ENCODE results near the gene PLK5. TPM values are rescaled to one million over a fixed set of nuclear protein-coding genes. Genes with fewer than 3 reads are reported as not detected.

PLK5 gene
- total RNA-seq, 2 experiments from 2014 or later = not detected

DNA sequence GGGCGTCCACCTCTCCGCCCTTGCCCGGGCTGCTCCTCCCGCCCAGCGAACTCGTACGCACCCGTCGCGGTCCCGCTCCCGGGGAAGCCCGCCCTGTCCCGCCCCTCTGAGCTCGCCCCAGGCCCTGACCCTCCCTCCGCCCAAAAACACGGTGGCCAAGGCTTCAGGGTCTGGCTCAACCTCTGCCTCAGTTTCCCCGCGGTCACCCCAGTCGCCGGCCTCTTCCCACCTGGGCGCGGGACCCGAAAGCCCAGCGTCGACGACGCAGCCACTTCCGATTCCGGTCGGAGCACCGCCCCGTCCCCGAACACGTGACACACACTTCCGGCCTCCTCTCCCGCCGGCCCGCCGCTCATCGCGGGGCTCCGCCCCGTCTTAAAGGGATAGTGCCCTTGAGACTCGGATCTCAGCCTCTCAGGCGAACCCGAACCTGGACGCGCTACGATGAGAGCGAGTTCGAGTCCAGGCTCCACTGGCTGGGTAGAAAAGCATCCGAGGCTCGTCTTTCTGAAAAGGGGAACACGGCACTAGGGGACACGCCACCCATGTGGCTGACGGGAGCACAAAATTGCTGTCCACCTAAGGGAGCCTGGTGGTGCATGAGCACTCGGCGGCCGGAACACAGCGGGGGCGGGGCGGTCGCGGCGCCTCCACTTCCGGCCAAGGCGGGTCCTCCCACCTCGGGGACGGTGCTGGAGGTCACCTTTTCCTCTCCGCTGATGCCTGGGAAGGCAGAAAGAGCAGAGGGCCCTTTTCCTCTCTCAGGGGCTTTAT lies 44.8 kb upstream of the PLK5 start, which contains the start of gene C19orf25:
Gene C19orf25 (minus strand): TSS at position 282 of the 774 bp plus-strand sequence. CDS start 312 bp downstream, outside the sequence.
- POLR2A ChIA-PET = no interaction called here
- Mint-ChIP-seq H3K9me3 (no peaks in the 10 kb centered on the region), H3K36me3 (ENCODE audit: low read depth) (peaks cover 8% of the 10 kb centered on the region), H3K27ac (peak within 1 kb of the TSS; percentile 96), H3K4me3 (peak within 1 kb of the TSS; percentile 81), H3K27me3 (no peaks in the 10 kb centered on the region), H3K4me1 (ENCODE audit: low read depth) (peaks cover 18% of the 10 kb centered on the region)
- intact Hi-C loops (cut with micrococcal nuclease) = no loop called here
- ATAC-seq (peak; percentile 98), DNase-seq (peak; percentile 96)
- CTCF ChIA-PET = no interaction called here
- TF ChIP-seq CTCF (IDR thresholded peaks at IDR 0.05) = no peak

- Mint-ChIP-seq H3K9me3 (no peaks in the 10 kb centered on the region), H3K27me3 (no peaks in the 10 kb centered on the region), H3K36me3 (ENCODE audit: low read depth) (peaks cover 8% of the 10 kb centered on the region), H3K27ac (no peak overlapping the region), H3K4me1 (ENCODE audit: low read depth) (peaks cover 16% of the 10 kb centered on the region), H3K4me3 (no peak overlapping the region)
- no peak for ATAC-seq
- ChIA-PET CTCF (no interaction called here), POLR2A (interaction anchor here (0.9 to 1.5 kb wide), 2 partner anchors 9 to 22 kb away, joined by 3 read pairs; partner anchors contain the start of gene PCSK4)
- DNase-seq = no peak
- intact Hi-C loops (cut with micrococcal nuclease) = no loop called here
- TF ChIP-seq CTCF (IDR thresholded peaks at IDR 0.05) = no peak
Observed at GRCh38 chr19:1481224-1481892, 42.5 kb upstream of the PLK5 start.

DNA sequence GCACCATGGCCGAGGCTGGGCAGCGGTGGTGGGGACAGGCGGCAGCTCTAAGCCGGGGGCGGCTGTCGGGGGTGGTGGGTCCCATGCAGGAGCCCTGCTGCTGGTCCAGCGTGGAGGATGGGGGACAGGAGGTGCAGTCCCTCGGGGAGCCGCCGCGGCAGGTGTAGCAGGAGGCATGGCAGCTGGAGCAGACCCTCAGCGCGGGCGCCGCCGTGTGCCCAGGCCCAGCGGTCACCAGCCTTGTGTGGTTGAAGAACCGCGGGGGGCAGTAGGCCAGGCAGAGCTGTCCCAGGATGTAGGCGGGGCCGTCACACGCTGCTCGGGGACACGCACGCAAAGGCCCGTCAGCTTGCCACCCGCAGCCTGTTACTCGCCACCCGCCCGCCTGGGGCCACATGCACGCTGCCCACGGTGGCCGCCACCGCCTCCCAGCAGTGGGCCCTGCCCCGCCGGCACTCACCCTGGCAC lies 42.0 kb upstream of the PLK5 start:
- POLR2A ChIA-PET = interaction anchor here (0.9 to 1.5 kb wide), 2 partner anchors 8 to 22 kb away, joined by 3 read pairs; partner anchors contain the start of gene PCSK4
- no peak for DNase-seq
- intact Hi-C loops (cut with micrococcal nuclease) = no loop called here
- TF ChIP-seq CTCF (IDR thresholded peaks at IDR 0.05) = no peak
- no peak for ATAC-seq
- Mint-ChIP-seq H3K36me3 (ENCODE audit: low read depth) (peaks cover 8% of the 10 kb centered on the region), H3K27me3 (no peaks in the 10 kb centered on the region), H3K27ac (no peak overlapping the region), H3K4me1 (ENCODE audit: low read depth) (peaks cover 12% of the 10 kb centered on the region), H3K4me3 (no peak overlapping the region), H3K9me3 (no peaks in the 10 kb centered on the region)
- CTCF ChIA-PET = no interaction called here

DNA sequence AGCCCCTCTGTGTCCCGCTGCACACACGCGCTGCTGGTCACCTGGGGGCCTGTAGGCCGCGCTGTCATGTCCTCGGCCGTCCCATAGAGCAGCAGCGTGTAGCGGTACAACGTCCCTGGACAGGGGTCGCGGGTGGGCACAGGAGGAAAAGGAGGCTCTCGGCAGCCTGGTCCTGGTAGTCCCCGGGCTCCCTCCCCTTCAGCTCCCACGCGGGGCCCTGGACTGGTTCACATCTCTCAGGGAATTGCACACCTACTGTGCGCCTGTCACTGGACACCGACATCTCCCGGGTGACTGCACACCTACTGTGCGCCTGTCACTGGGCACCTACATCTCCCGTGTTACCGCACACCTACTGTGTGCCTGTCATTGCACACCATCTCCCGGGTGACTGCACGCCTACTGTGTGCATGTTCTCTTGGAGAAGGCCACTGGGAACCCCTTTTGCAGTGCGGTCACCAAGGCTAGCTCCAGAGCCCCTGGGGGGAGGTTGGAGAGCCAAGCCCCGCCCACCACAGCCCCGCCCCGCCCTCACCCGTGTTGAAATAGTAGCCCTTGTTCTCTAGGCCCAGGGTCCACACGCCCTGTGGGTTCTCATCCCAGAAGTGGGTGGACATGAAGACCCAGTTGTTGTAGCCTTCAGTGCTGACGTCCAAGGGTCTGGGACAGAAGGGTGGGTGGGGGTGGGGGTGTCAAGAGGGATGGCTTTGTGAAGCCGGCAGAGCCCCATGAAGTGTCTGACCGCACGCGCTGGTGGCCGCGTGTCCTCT lies 41.3 kb upstream of the PLK5 start:
- Mint-ChIP-seq H3K4me3 (no peak overlapping the region), H3K27me3 (no peaks in the 10 kb centered on the region), H3K4me1 (ENCODE audit: low read depth) (peaks cover 7% of the 10 kb centered on the region), H3K36me3 (ENCODE audit: low read depth) (peaks cover 3% of the 10 kb centered on the region), H3K9me3 (no peaks in the 10 kb centered on the region), H3K27ac (no peak overlapping the region)
- intact Hi-C loops (cut with micrococcal nuclease) = no loop called here
- ChIA-PET CTCF (no interaction called here), POLR2A (interaction anchor here (0.9 to 1.5 kb wide), 2 partner anchors 7 to 23 kb away, joined by 3 read pairs; partner anchors contain the start of gene PCSK4)
- TF ChIP-seq CTCF (IDR thresholded peaks at IDR 0.05) = no peak
- DNase-seq (no peak), ATAC-seq (no peak)

Data from activated CD8-positive, alpha-beta T cell treated with anti-CD3 and anti-CD28 coated beads for 36 hours (primary cell).